HG03064 (cell line): ENCODE data around the gene CD109.
"Not testable (repeated sequence)": the region's sequence is repeated elsewhere in the genome, so short reads cannot be mapped to it uniquely, and the experiment has no call there.

Source experiments
- ATAC-seq: cut with Tn5 transposase; IDR thresholded peaks from one replicate; pipeline ENCODE4 v1.9.1; 2021; ENCODE audit warnings: low read depth; ENCODE audit not compliant: unreplicated experiment

CD109 gene

DNA sequence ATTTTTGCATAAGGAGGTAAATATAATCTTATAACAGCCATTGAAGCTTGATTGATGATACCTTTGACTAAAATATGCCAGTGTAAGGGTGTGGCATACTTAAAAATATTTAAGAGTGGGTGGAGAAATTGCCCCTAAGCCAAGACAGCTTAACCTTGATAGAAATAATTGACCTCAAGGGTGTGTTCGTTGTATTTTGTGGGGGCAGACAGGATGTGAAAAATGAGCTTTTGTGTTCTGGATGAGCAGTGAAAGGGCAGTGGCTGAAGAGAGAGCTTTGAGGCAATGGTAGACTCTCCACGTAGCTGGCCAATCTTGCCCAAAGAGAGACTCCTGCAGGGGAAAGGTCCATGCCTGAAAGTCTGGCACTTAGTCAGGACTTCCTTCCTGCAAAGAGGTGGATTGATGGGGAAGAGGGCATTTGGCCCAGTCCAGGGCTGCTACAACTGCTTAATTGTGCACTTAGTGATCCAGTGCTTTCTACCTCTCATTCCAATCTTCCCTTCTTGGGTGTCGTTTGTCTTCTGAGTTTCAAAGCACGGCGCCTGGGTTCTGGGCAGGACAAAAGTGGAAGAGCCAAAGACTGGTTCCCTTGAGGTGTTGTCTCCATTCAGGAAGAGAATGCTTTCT is 15.6 kb upstream of the CD109 start:
- no peak for ATAC-seq

- not testable (repeated sequence) for ATAC-seq
These were observed 12.4 kb upstream of the CD109 start for GRCh38 chr6:73683574-73683973.

- ATAC-seq, result no peak
These were observed 7.7 kb upstream of the CD109 start for GRCh38 chr6:73688351-73688750.

DNA sequence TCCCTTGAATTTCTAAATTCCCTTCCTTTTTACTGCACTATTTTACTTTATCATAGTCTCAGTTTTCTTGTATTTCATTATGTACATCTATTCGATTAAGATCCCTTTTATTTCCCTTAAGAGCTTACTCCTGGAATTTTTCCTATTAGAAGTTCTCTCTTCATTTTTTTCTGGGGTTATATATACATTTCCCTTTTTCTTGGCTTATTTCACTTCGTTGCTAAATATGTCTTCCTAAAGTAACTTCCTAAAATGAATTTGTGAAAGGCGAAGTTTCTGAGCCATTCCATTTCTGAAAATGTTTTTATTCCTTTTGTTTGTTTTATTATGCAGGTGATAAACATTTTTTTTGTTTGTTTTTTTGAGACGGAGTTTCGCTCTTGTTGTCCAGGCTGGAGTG is 5.9 kb upstream of the CD109 start:
- no peak for ATAC-seq

DNA sequence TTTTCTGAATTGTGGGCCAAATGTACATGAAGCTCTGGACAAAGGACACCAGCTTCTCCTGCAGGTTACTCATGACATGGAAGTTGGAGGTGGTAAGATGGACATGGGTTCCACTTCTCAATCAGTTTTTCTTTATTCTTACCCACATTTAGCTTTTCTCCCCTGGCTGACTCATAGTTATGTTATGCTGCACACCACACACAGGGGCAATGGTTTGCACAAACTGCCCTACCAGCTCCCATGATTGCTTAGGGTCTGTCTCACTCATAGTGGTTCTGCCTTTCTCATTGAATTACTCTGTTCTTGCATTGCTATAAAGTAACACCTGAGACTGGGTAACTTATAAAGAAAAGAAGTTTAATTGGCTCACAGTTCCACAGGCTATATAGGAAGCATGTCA is 4.5 kb upstream of the CD109 start:
- no peak for ATAC-seq

GRCh38 chr6:73694711-73695411 is 1.1 kb upstream of the CD109 start:
- ATAC-seq, result no peak

- no peak for ATAC-seq
These were observed 1.1 kb downstream of the CD109 start for GRCh38 chr6:73696966-73697655.

DNA sequence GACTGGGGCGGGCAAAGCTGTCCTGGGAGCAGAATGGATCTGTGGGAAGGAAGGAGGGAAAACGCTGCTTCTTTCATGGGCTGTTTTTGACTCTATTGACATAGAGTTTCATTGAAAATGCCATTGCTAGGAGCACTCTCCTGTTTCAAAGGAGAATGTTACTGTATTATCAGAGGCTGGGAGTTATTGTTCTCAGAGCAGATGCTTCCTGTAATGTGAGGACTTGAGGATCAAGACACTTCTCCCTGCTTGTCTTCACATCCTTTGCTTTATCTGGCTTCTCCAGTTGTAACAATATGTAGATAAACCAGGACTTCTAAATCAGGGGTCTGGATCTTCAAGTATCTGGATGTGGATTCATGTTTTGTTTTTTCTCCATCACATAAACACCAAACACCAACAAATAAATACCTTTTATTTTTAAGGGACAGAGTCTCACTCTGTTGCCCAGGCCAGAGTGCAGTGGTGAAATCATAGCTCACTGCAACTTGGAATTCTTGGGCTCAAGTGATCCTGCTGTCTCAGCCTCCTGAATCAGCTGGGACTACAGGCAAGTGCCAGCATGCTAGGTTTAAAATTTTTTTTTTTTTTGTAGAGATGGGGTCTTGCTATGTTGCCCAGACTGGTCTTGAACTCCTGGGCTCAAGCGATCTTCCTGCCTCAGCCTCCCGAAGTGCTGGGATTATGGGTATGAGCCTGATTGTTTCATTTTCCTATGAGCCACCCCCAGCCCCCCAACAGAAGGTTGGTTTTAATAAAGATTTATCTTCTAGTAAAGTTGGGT is 3.9 kb downstream of the CD109 start:
- ATAC-seq, result no peak

GRCh38 chr6:73702444-73702843 is 6.4 kb downstream of the CD109 start:
- ATAC-seq, result no peak

DNA sequence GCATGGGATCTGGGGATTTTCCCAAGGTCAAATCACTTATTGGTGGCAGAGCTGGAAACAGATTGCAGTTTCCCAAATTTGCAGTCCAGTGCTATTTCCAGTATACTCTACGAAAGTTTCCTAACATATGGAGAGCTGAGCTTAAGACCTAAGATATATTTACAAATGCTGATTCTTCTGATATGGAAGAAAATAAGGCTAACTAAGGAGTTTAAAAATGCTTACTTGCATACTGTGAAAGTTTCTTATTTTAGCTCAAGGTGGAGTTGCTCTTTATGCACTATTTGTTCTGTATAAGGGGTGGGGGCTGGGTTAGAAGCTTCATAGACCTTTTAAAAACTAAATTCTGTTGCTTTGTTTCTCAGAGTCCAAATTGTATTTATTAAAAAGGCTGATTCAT is 7.5 kb downstream of the CD109 start:
- no peak for ATAC-seq

DNA sequence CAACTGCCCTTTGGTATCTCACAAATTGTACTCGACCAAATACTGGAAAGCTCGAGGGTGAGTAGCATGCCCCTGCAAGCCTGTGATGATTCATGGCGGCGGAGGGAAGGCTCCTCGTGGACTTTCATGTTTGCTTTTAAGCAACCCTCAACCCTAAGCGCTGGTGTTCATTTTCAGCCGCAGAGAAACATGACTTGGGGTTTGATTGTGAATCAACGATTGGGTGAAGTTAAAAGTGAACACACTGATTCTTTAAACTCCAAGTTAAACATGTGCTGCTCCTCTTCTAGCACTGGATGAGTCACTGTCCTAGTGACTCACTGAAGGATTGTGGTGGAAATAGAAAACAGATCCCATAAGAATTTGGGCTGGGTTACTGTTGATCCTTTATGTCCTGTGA is 8.3 kb downstream of the CD109 start:
- ATAC-seq, result no peak

GRCh38 chr6:73704798-73705197 is 8.8 kb downstream of the CD109 start:
- no peak for ATAC-seq

- no peak for ATAC-seq
These were observed 11.0 kb downstream of the CD109 start for GRCh38 chr6:73706971-73707370.

DNA sequence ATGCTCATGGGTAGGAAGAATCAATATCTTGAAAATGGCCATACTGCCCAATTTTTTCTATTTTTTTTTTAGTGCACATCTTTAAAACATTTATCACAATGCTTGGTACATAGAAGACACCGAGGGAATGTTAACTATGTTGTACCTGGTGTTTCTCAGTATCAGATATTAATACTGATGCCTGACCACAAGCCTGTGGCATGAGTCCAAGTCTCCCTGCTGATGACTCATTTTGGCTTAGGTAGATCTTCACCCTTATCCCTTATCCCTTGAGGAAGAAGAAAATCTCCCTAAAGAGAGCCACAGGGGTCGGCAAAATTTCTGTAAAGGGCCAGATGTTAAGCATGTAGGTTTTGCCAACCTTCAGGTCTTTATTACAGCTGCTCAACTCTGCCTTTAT is 14.5 kb downstream of the CD109 start:
- ATAC-seq, result no peak

DNA sequence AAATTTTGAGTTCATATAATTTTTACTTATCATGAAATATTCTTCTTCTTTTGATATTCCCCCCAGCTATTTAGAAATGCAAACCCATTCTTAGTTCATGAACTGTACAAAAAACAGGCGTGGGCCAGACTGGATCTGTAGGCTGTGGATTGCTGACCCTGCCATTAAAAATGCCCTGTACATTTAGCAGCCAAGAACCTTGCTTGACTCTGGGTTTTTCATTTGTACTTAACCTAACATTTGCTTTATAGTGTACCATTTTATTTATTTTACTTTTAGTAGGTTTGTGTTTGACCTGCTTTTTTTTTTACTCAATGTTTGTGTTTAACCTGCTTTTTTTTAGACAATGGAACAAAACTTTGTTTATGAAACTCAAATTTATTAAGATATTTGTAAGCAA is 14.9 kb downstream of the CD109 start:
- no peak for ATAC-seq

DNA sequence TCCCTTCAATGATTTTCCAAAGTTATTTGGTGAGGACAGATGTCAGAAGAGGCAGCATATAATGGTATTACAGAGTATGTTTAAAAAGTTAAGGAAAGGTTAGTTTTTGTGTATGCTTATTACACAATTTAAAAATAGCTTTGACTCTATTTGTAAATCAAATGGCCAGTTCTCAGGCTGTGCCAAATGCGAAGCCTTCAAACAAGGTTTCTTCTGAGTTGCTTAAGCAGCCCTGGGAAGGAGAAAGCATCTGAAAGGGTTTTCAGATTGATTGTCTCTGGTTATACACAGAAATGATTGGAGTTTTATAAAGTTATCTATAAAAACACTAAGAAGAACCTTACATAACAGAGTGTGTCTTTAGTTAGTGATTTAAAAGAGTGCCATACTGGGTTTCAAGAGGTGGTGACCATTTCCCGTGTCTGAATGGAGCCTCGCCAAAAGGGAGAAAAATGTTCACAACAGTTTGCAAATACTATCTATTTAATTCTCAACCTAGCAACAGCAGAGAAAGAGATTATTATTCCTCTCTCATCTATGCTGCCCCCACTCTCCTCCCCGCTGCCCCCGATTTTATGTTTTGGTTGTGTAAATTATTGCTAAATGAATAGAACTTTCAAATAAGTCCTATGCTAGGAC is 16.7 kb downstream of the CD109 start:
- ATAC-seq, result no peak

GRCh38 chr6:73713426-73714147 is 17.6 kb downstream of the CD109 start:
- ATAC-seq, result no peak

DNA sequence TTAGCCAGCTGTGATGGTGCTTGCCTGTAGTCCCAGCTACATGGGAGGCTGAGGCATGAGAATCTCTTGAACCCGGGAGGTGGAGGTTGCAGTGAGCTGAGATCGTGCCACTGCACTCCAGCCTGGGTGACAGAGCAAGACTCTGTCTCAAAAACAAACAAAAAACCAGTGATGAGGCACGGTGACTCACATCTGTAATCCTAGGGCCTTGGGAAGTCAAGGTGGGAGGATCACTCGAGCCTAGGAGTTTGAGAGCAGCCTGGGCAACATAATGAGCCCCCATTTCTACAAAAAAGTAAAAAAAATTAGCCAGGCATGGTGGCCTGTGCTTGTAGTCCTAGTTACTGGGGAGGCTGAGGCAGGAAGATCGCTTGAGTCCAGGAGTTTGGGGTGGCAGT is 19.1 kb downstream of the CD109 start:
- ATAC-seq, result not testable (repeated sequence)

DNA sequence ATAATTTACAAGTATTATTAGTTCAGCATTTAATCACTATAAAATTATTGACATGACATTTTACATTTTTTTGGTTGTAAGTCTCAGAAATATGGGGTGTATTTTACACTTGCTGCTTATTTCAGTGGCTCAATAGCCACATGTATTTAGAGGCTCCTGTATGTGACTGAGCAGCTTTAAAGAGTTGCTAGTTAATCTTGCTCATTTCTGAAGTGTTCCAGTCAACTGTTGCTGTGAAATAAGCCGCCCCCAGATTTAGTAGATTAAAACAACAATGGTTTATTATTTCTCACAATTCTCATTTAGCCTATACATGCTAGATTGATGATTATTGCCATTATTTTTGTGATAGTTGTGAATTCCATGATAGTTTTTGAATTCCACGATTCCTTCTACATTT is 23.0 kb downstream of the CD109 start:
- no peak for ATAC-seq
